Stimulated activated naive CD8-positive, alpha-beta T cell treated with anti-CD3 and anti-CD28 coated beads, Interleukin-15, Interleukin-2, amounts not matched to agents 100 ng/mL and 50 ng/mL, for 24 hours (primary cell): ENCODE data around the gene DAB1.

Experiments used
- H3K27ac Mint-ChIP-seq: one replicate; pipeline ENCODE4 v1.8.0; 2021; ENCODE audit warnings: mild to moderate bottlenecking, mixed read lengths
- H3K27me3 Mint-ChIP-seq: one replicate; pipeline ENCODE4 v1.8.0; 2021; ENCODE audit warnings: mixed read lengths
- H3K36me3 Mint-ChIP-seq: one replicate; pipeline ENCODE4 v1.8.0; 2021; ENCODE audit warnings: low read depth, mixed read lengths
- H3K4me1 Mint-ChIP-seq: one replicate; pipeline ENCODE4 v1.8.0; 2021; ENCODE audit warnings: low read depth, mixed read lengths
- H3K4me3 Mint-ChIP-seq: one replicate; pipeline ENCODE4 v1.8.0; 2021; ENCODE audit warnings: mild to moderate bottlenecking, mixed read lengths
- H3K9me3 Mint-ChIP-seq: one replicate; pipeline ENCODE4 v1.8.0; 2021; ENCODE audit warnings: mixed read lengths

DAB1 gene

GRCh38 chr1:57327946-57328345 is 95.9 kb downstream of the DAB1 start:
- no peak overlapping the region for H3K27ac Mint-ChIP-seq
- no peaks in the 10 kb centered on the region for H3K4me1 Mint-ChIP-seq
- peaks cover 2% of the 10 kb centered on the region for H3K27me3 Mint-ChIP-seq
- H3K36me3 Mint-ChIP-seq = no peaks in the 10 kb centered on the region
- no peak overlapping the region for H3K4me3 Mint-ChIP-seq
- peaks cover 11% of the 10 kb centered on the region for H3K9me3 Mint-ChIP-seq

- Mint-ChIP-seq H3K27me3 (no peaks in the 10 kb centered on the region), H3K36me3 (no peaks in the 10 kb centered on the region), H3K4me1 (no peaks in the 10 kb centered on the region), H3K9me3 (peaks cover 9% of the 10 kb centered on the region), H3K27ac (no peak overlapping the region), H3K4me3 (no peak overlapping the region)
Measured at GRCh38 chr1:57327336-57327735, 96.5 kb downstream of the DAB1 start.

DNA sequence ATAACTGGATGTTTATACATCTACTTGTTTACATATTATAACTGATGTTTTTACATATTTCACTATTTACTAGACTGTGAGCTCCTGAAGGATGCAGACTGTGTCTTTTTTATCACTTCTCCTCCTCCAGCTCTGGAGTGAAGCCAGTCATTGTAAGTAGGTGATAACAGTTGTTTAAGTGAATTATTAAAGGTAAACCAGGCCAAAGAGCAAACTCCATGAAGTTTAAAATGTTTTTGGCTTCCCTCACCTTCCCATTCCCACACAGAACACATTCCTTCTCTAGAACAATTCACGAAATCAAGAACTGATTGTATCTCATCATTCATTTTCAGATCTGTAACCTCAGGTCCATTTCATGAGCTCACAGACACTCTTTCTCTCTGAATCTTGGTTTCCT is 98.3 kb downstream of the DAB1 start:
- Mint-ChIP-seq H3K4me3 (no peak overlapping the region), H3K9me3 (peaks cover 4% of the 10 kb centered on the region), H3K36me3 (no peaks in the 10 kb centered on the region), H3K27me3 (no peaks in the 10 kb centered on the region), H3K4me1 (no peaks in the 10 kb centered on the region), H3K27ac (no peak overlapping the region)

GRCh38 chr1:57325117-57325516 is 98.7 kb downstream of the DAB1 start:
- Mint-ChIP-seq H3K4me1 (no peaks in the 10 kb centered on the region), H3K9me3 (peaks cover 4% of the 10 kb centered on the region), H3K4me3 (no peak overlapping the region)

DNA sequence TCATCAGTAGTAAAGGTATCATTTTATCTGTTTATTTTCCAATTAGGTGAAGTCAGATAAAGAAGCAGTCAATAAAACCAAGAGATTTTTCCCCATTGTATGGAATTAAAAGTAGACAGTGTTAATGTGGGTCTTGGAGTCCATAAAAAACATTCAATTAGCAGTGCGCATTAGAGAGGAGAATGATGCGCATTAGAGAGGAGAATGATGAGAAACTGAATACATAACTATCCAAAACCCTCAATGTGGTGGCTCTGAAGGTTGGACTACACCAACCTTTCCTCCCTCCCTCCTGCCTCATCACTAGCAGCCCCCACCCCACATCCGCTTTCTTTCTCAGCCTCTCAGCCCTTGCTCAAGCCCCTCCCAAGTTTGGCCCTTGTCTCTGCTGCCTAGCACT is 99.5 kb downstream of the DAB1 start:
- Mint-ChIP-seq H3K4me3 (no peak overlapping the region), H3K9me3 (peaks cover 4% of the 10 kb centered on the region), H3K4me1 (no peaks in the 10 kb centered on the region), H3K27me3 (no peaks in the 10 kb centered on the region), H3K36me3 (no peaks in the 10 kb centered on the region), H3K27ac (no peak overlapping the region)

More at GRCh38 chr1:57325117-57325516, 98.7 kb downstream of the DAB1 start:
- H3K27me3 Mint-ChIP-seq = no peaks in the 10 kb centered on the region
- no peak overlapping the region for H3K27ac Mint-ChIP-seq
- no peaks in the 10 kb centered on the region for H3K36me3 Mint-ChIP-seq

- Mint-ChIP-seq H3K9me3 (peaks cover 4% of the 10 kb centered on the region), H3K4me1 (no peaks in the 10 kb centered on the region), H3K36me3 (no peaks in the 10 kb centered on the region), H3K4me3 (no peak overlapping the region), H3K27me3 (no peaks in the 10 kb centered on the region), H3K27ac (no peak overlapping the region)
Measured at GRCh38 chr1:57321776-57322175, 102.1 kb downstream of the DAB1 start.

GRCh38 chr1:57319791-57320190 is 104.1 kb downstream of the DAB1 start:
- Mint-ChIP-seq H3K4me1 (no peaks in the 10 kb centered on the region), H3K36me3 (no peaks in the 10 kb centered on the region), H3K9me3 (peaks cover 2% of the 10 kb centered on the region), H3K4me3 (no peak overlapping the region), H3K27ac (no peak overlapping the region), H3K27me3 (no peaks in the 10 kb centered on the region)

GRCh38 chr1:57319165-57319564 is 104.7 kb downstream of the DAB1 start:
- H3K27me3 Mint-ChIP-seq = no peaks in the 10 kb centered on the region
- H3K9me3 Mint-ChIP-seq = no peaks in the 10 kb centered on the region
- no peak overlapping the region for H3K27ac Mint-ChIP-seq
- no peaks in the 10 kb centered on the region for H3K36me3 Mint-ChIP-seq
- H3K4me3 Mint-ChIP-seq = no peak overlapping the region
- H3K4me1 Mint-ChIP-seq = no peaks in the 10 kb centered on the region

DNA sequence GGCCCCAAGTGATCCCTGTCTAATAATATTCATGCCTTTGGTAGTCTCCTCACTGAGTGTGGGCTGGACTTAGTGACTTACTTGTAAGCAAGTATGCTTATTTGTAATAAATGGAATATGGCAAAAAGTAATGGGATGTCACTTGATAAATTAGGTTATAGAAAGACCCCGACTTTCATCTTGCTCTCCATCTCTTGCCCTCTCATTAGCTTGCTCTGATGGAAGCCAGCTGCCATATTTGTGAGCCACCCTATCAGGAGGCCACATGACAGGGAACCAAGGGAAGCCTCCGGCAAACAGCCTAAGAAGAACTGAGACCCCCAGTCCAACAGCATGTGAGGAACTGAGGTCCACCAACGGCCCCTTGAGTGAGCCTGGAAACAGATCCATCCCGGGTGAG is 107.0 kb downstream of the DAB1 start:
- no peaks in the 10 kb centered on the region for H3K4me1 Mint-ChIP-seq
- H3K36me3 Mint-ChIP-seq = no peaks in the 10 kb centered on the region
- H3K4me3 Mint-ChIP-seq = no peak overlapping the region
- H3K27me3 Mint-ChIP-seq = no peaks in the 10 kb centered on the region
- no peaks in the 10 kb centered on the region for H3K9me3 Mint-ChIP-seq
- H3K27ac Mint-ChIP-seq = no peak overlapping the region

GRCh38 chr1:57316291-57316690 is 107.6 kb downstream of the DAB1 start:
- Mint-ChIP-seq H3K36me3 (no peaks in the 10 kb centered on the region), H3K27me3 (no peaks in the 10 kb centered on the region), H3K9me3 (no peaks in the 10 kb centered on the region), H3K27ac (no peak overlapping the region), H3K4me1 (no peaks in the 10 kb centered on the region), H3K4me3 (no peak overlapping the region)

DNA sequence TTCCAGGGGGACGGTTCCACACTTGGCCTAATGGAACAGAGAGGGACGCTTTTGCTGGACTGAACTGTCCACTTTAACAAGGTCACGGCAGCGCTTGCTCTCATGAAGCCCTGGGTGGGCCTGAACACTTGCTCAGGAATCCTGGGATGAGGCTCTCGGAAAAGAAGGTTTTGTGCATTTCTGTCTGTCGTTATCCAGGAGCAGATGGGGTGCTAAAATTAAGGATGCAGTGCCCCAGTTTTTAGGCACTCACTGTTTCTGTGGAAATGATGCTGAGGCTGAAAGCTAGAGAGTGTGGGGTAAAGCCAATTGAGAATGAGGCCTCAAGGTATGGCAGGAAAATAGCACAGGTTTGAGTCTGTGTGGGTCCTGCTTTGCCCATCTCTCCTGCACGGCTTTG is 111.0 kb downstream of the DAB1 start:
- Mint-ChIP-seq H3K36me3 (no peaks in the 10 kb centered on the region), H3K9me3 (no peaks in the 10 kb centered on the region), H3K4me3 (no peak overlapping the region), H3K4me1 (no peaks in the 10 kb centered on the region), H3K27ac (no peak overlapping the region), H3K27me3 (no peaks in the 10 kb centered on the region)

- Mint-ChIP-seq H3K36me3 (no peaks in the 10 kb centered on the region), H3K9me3 (peaks cover 7% of the 10 kb centered on the region), H3K4me1 (peaks cover 10% of the 10 kb centered on the region), H3K27me3 (no peaks in the 10 kb centered on the region), H3K4me3 (no peak overlapping the region), H3K27ac (no peak overlapping the region)
Measured at GRCh38 chr1:57311411-57311810, 112.4 kb downstream of the DAB1 start.

DNA sequence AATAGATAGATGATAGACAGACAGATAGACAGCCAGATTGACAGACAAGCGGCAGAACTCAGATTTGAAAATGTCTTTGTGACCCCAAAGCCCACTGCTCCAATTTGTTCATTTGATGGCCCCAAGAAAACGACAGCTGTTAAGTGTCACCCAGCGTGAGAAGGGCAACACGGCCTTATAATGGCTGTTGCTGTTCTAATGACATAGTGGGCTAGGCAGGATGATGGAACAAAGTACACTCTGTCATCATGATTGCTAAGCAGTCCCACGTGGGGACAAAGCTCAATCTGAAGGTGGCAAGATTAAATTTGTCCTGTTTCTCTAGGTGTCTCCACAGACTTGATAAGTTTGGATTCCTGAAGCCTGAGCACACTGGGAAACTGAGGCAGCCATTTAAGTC is 112.9 kb downstream of the DAB1 start:
- H3K9me3 Mint-ChIP-seq = peaks cover 7% of the 10 kb centered on the region
- no peaks in the 10 kb centered on the region for H3K27me3 Mint-ChIP-seq
- no peak overlapping the region for H3K27ac Mint-ChIP-seq
- no peak overlapping the region for H3K4me3 Mint-ChIP-seq
- peaks cover 10% of the 10 kb centered on the region for H3K4me1 Mint-ChIP-seq
- H3K36me3 Mint-ChIP-seq = no peaks in the 10 kb centered on the region

- Mint-ChIP-seq H3K4me1 (peaks cover 10% of the 10 kb centered on the region), H3K27me3 (no peaks in the 10 kb centered on the region), H3K4me3 (no peak overlapping the region), H3K9me3 (peaks cover 7% of the 10 kb centered on the region), H3K27ac (no peak overlapping the region), H3K36me3 (no peaks in the 10 kb centered on the region)
Measured at GRCh38 chr1:57309630-57310029, 114.2 kb downstream of the DAB1 start.

DNA sequence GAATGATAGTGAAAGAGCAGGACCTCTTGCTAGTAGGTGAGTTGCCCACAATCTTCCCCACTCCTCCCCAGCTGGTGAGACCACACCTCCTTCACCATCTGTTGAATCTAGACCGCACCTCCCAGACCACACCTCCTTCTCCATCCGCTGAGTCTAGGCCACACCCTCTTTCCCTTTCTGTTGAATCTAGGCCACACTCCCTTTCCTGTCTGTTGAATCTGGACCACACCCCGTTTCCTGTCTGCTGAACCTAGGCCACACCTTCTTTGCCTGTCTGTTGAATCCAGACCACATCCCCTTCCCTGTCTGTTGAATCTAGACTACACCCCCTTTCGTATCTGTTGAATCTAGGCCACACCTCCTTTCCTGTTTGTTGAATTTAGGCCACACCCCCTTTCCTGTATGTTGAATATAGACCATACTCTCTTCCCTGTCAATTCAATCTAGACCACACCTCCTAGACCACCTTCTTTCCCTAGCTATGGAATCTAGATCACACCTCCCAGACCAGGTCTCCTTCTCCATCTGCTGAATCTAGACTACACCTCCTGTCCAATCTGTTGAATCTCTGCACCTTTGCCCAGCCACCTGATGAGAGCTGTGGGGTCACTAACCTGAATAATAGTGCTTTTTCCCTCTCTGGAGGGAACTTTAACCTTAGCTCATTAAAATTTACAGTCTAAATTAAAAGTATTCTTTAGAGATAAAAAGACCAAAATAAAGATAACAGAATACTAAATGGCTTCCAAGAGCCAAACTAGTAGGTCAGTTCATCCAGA is 116.3 kb downstream of the DAB1 start:
- H3K27ac Mint-ChIP-seq = no peak overlapping the region
- no peaks in the 10 kb centered on the region for H3K27me3 Mint-ChIP-seq
- H3K9me3 Mint-ChIP-seq = peaks cover 7% of the 10 kb centered on the region
- H3K36me3 Mint-ChIP-seq = no peaks in the 10 kb centered on the region
- no peak overlapping the region for H3K4me3 Mint-ChIP-seq
- peaks cover 10% of the 10 kb centered on the region for H3K4me1 Mint-ChIP-seq

DNA sequence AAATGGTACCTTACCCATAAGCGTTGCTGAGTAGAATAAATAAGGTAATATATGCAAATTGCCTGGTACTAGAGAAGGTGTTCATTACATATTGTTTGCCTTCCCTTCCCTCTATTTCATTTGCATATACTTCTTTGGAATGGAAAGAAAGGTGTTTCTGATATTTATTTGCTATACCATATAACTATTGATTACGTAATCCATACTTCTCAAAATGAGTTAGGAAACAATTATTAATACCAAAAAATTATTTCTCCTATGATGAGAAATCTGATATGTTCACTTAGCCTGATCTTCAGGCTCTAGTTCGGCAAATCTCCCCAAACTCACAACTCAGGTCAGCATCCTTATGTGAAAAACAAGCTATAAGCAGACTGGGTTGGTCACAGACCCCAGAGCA is 119.3 kb downstream of the DAB1 start:
- Mint-ChIP-seq H3K9me3 (peaks cover 7% of the 10 kb centered on the region), H3K27ac (no peak overlapping the region), H3K27me3 (no peaks in the 10 kb centered on the region), H3K4me1 (peaks cover 10% of the 10 kb centered on the region), H3K36me3 (no peaks in the 10 kb centered on the region), H3K4me3 (no peak overlapping the region)
